Fibroblast of villous mesenchyme (primary cell): ENCODE results near the gene PTPRK. TPM values are rescaled to one million over a fixed set of nuclear protein-coding genes. Genes with fewer than 3 reads are reported as not detected.
A peak's percentile ranks its signal among the peaks of the same experiment; 100 is the strongest.

Experiments used
- DNase-seq: peaks from one replicate; pipeline ENCODE4 v3.0.0-alpha.2; 2010; ENCODE audit warnings: low read depth
- H3K4me3 ChIP-seq: 2 replicates; pipeline ENCODE4 v1.5.1; 2011; ENCODE audit warnings: low read depth, mild to moderate bottlenecking, low read length
- total RNA-seq: library from RNA; depleted of rRNA; stranded (reverse); fragments of >200 nt; gene quantifications from 2 replicates; pipeline ENCODE4 v1.2.3, GENCODE V29; 2012
- TF ChIP-seq, protein P1 (sequence below): IDR thresholded peaks from 2 replicates; pipeline ENCODE4 v1.5.1; 2012; ENCODE audit warnings: low read depth, mild to moderate bottlenecking, low read length; ENCODE audit not compliant: insufficient read depth

Gene PTPRK
- total RNA-seq, 1 donor, result 70.0 TPM

DNA sequence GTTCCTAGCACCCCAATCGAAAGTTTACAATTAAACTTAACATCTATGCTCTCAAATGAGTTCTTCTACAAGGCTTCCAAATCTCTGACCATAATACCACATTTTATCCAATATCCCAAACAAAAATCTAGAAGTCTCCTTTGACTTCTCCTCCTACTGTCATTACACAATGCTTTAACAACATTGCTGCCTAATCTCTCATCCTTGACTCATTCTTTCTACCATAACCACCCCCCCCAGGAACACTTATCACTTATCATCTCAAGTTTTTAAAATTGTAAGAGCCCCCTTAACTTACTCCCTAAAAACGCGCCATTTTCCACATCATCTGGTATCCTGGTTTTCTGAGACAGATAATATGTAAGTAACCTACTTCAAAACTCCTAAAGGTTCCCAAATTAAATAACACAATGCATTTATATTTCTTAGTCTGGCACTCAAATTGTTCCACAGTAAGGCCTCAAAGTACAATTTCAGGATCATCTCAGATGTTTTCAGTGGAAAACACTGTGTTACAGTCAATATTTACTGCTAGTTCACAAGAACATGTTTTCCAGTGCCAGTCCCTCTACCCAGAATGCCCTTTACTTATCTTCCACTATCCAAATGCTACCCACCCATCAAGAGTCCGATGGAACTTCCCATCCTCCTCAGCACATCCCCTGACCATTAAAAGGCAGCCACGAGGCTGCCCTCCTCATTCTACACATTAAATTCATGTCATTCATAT lies 311.4 kb downstream of the PTPRK start:
- peak; percentile 45 for DNase-seq
- H3K4me3 ChIP-seq, result no peak overlapping the region
- TF ChIP-seq, protein P1, sequence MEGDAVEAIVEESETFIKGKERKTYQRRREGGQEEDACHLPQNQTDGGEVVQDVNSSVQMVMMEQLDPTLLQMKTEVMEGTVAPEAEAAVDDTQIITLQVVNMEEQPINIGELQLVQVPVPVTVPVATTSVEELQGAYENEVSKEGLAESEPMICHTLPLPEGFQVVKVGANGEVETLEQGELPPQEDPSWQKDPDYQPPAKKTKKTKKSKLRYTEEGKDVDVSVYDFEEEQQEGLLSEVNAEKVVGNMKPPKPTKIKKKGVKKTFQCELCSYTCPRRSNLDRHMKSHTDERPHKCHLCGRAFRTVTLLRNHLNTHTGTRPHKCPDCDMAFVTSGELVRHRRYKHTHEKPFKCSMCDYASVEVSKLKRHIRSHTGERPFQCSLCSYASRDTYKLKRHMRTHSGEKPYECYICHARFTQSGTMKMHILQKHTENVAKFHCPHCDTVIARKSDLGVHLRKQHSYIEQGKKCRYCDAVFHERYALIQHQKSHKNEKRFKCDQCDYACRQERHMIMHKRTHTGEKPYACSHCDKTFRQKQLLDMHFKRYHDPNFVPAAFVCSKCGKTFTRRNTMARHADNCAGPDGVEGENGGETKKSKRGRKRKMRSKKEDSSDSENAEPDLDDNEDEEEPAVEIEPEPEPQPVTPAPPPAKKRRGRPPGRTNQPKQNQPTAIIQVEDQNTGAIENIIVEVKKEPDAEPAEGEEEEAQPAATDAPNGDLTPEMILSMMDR, result no peak

DNA sequence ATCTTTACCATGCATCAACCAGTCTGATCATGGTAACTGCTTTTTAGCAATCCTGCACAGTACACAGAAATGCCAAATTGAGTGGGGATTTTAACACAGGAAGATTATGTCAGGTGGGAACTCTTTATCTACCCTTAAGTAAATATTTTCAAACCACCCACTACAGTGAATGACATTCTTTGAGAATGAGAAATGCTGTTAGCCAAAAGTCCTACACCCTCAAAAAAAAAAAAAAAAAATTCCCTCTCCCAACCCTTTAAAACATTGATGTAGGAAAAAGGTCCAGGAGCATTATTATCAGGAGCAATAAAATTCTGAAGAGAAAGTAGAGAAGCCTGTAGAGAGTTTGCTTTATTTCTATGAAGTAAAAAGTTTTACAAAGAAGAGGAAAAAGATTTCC lies 312.3 kb downstream of the PTPRK start:
- H3K4me3 ChIP-seq, result no peak overlapping the region
- DNase-seq, result peak; percentile 33
- TF ChIP-seq, protein P1, result no peak

DNA sequence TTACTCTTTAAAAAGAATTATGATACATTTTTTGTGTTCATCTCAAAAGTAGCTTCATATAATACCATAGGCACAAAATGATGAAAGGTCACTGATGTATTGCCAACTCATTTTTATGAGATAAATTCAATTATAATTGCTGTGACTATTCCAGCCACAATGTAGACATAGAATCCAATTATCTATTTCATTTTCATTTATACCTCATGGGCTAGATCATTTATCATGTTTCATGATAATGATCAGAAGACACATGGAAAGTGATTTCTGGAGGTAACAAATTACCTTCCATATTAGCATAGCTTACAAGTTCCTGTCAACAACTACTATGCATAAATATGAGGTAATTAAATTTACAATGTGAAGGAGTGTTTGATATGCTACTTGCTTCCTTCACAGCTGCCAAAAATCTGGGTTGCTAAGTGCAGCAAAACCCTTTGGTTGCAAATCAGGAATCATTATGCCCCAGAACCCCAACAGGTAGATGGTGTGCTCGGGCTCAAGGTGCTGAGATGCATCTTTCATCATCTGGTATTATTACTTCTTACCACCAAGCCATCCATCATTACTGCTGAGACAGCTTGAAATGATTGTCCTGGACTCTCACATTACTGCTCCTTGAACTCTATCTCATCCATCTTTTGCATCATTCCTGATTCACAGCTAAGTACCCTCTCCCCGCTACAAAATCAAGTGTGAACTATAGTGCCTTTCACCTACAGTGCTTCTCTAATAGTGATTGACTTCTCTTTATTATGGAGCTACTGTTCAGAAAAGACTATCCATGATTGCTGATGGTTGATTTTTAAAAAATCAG lies 313.6 kb downstream of the PTPRK start:
- TF ChIP-seq, protein P1, result no peak
- no peak overlapping the region for H3K4me3 ChIP-seq
- DNase-seq, result no peak

DNA sequence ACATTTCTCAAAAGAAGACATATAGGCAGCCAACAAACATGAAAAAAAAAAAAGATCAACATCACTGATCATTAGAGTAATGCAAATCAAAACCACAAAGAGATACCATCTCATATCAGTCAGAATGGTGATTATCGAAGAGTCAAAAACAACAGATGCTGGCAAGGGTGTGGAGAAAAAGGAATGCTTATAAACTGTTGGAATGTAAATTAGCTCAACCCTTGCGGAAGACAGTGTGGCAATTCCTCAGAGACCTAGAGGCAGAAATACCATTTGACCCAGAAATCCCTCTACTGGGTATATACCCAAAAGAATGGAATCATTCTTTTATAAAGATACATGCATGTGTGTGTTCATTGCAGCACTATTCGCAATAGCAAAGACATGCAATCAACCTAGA lies 315.8 kb downstream of the PTPRK start:
- no peak overlapping the region for H3K4me3 ChIP-seq
- peak; percentile 67 for DNase-seq
- TF ChIP-seq, protein P1, result no peak

DNA sequence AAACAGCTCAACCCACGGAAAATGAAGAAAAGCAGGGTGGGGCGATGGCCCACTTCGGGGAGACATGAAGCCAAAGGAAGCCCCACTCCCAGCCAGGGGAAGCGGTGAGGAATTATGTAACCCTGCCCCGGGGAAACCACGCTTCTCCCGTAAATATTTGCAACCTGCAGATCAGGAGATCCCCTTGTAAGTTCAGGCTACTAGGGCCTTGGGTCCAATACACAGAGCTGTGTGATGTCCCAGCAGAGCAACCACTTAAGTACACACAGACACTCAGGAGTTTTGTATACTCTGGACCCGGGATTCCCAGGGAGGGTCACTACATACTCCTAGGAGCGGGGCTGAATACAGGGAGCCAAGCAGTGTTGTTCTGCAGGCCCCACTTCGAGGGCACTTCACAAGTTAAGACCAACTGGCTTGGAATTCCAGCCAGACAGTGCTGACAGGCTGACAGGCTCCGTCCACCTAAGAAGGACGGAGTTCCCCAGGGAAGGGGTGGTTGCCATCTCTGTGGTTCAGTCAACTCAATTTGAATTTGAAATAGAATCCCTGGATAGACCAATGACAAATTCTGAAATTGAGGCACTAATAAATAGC lies 318.1 kb downstream of the PTPRK start:
- DNase-seq, result no peak
- no peak overlapping the region for H3K4me3 ChIP-seq
- TF ChIP-seq, protein P1, result no peak

DNA sequence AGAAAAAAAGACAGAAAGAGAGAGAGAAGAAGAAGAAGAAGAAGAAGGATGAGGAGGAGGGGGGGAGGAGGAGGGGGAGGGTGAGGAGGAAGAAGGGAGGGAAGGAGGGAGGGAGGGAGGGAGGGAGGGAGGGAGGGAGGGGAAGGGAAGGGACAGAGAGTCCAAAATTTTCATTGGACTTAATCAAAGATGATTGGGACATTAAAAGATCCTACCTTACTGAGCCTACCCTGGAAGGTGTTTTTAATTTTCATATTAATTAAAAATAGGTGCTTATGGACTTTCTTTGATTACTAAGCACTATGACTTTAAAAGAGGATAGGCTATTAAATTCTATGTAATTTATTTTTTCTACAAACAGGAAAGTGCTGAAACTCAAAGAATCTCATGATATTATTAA lies 319.6 kb downstream of the PTPRK start:
- TF ChIP-seq, protein P1, result no peak
- DNase-seq, result no peak
- no peak overlapping the region for H3K4me3 ChIP-seq
